HepG2 (cell line): ENCODE data around the gene HLA-DRB1. TPM values are rescaled to one million over a fixed set of nuclear protein-coding genes. Genes with fewer than 3 reads are reported as not detected.

ENCODE experiments used
- ATAC-seq: fragments of 200-7000 bp; cut with Tn5 transposase; 3 replicates; pipeline ENCODE4 v1.9.1; 2020; ENCODE audit warnings: mild to moderate bottlenecking, moderate library complexity
- BruUV-seq: library from RNA; stranded (reverse); fragments of 400-500 nt; replicated peaks from 2 replicates; lab custom pipeline; 2021; lab: Mats Ljungman, UMichigan
- CTCF ChIA-PET: fragments of 300-600 bp; formaldehyde crosslinking; extraction: SDS; loops from one replicate; lab custom pipeline; 2021; ENCODE audit warnings: low total read pairs, inconsistent platforms, low intra/inter-chr PET ratio; lab: Yijun Ruan, JAX
- POLR2A ChIA-PET: fragments of 350-600 bp; sonication (Branson Sonifier 250); formaldehyde crosslinking; loops from one replicate; lab custom pipeline; 2020; ENCODE audit warnings: antibody characterized with exemption, inconsistent platforms; lab: Yijun Ruan, JAX
- DNase-seq: peaks from one replicate; pipeline ENCODE4 v3.0.0-alpha.2; 2015; ENCODE audit warnings: low spot score
- FAIRE-seq: peaks from 3 replicates; lab custom pipeline; 2011; peaks lifted over from hg19 to GRCh38; lab: Jason Lieb, UNC
- H2AFZ ChIP-seq: one replicate; pipeline ENCODE4 v1.6.1; 2011; ENCODE audit warnings: low read length, inconsistent platforms
- H3K27ac ChIP-seq: fragments of 300-600 bp; 3 replicates; pipeline ENCODE4 v1.8.0; 2011; ENCODE audit warnings: mixed run types, mild to moderate bottlenecking, mixed read lengths, low read length, inconsistent platforms; ENCODE audit not compliant: insufficient read depth; ENCODE audit errors: extremely low read length
- H3K27me3 ChIP-seq, 2 experiments: fragments of 200-600 bp in 1 of 2; 2 replicates in 1 of 2; 3 replicates in 1 of 2; pipeline versions ENCODE4 v1.6.0 to v1.8.0; 2011; ENCODE audit warnings: low read length in 2 of 2, mild to moderate bottlenecking in 2 of 2, moderate library complexity in 2 of 2, inconsistent platforms in 1 of 2; ENCODE audit not compliant: insufficient read depth in 2 of 2, control insufficient read depth in 1 of 2
- H3K36me3 ChIP-seq, 2 experiments: fragments of 200-600 bp in 1 of 2; replicated peaks in 1 of 2; 2 replicates in 1 of 2; 3 replicates in 1 of 2; pipeline versions ENCODE4 v1.5.1 to v1.8.0; 2011; ENCODE audit warnings: low read length in 2 of 2, inconsistent platforms in 1 of 2; ENCODE audit not compliant: insufficient read depth in 2 of 2, control insufficient read depth in 1 of 2
- H3K4me1 ChIP-seq: 2 replicates; pipeline ENCODE4 v1.5.1; 2012; ENCODE audit warnings: low read length, inconsistent platforms; ENCODE audit not compliant: insufficient read depth
- H3K4me2 ChIP-seq: 2 replicates; pipeline ENCODE4 v1.6.0; 2011; ENCODE audit warnings: low read depth, low read length, inconsistent platforms
- H3K4me3 ChIP-seq, 3 experiments: fragments of 200-600 bp in 1 of 3; sonication (generic), shearing (Covaris generic) in 1 of 3; replicated peaks in 1 of 3; 2 replicates each; pipeline ENCODE4 v1.5.1; 2011 to 2016; ENCODE audit warnings: low read length in 3 of 3, inconsistent platforms in 2 of 3, low read depth in 2 of 3, mild to moderate bottlenecking in 2 of 3, control low read depth in 1 of 3, mixed read lengths in 1 of 3; ENCODE audit not compliant: insufficient read depth in 1 of 3
- H3K79me2 ChIP-seq: one replicate; pipeline ENCODE4 v1.6.1; 2011; ENCODE audit warnings: low read length, inconsistent platforms; ENCODE audit not compliant: insufficient read depth
- H3K9ac ChIP-seq: 2 replicates; pipeline ENCODE4 v1.6.0; 2011; ENCODE audit warnings: mild to moderate bottlenecking, low read depth, low read length, inconsistent platforms; ENCODE audit not compliant: insufficient read depth
- H3K9me3 ChIP-seq: 2 replicates; pipeline ENCODE4 v1.5.1; 2012; ENCODE audit warnings: mild to moderate bottlenecking, low read length
- H4K20me1 ChIP-seq: 2 replicates; pipeline ENCODE4 v1.6.0; 2011; ENCODE audit warnings: inconsistent platforms, mild to moderate bottlenecking, low read length, moderate library complexity; ENCODE audit not compliant: insufficient read depth
- DMAP1 ChIP-seq: IDR thresholded peaks from 2 replicates; pipeline ENCODE4 v1.6.1; 2016
- MED13 ChIP-seq: sonication (generic); formaldehyde crosslinking; IDR thresholded peaks from 2 replicates; pipeline ENCODE4 v1.5.0; 2020; ENCODE audit warnings: missing genetic modification reagents
- TFAP4 ChIP-seq: sonication (generic); IDR thresholded peaks from 2 replicates; pipeline ENCODE4 v1.6.1; 2016; ENCODE audit warnings: low read depth, borderline replicate concordance
- ZNF205 ChIP-seq: IDR thresholded peaks from 2 replicates; pipeline ENCODE4 v1.6.1; 2018; ENCODE audit warnings: missing biosample characterization, missing genetic modification reagents
- ZSCAN12 ChIP-seq: sonication (generic); formaldehyde crosslinking; IDR thresholded peaks from 2 replicates; pipeline ENCODE4 v1.9.0; 2021; ENCODE audit warnings: mild to moderate bottlenecking, missing genetic modification reagents
- WGBS: methylation state at CpG from one replicate; pipeline ENCODE4 v1.1.6; 2017; ENCODE audit warnings: low lambda C conversion rate; 5-methylcytosine and 5-hydroxymethylcytosine counted together
- in situ Hi-C: cut with HindIII; loops from 2 replicates; pipeline ENCODE4 v1.10.0; 2017; ENCODE audit warnings: low pct_unique_long_range_greater_than_20kb; ENCODE audit not compliant: extremely low pct_ligation_motif_present
- intact Hi-C: fragments of 100-400 bp; cut with micrococcal nuclease; formaldehyde crosslinking; loops from one replicate; pipeline ENCODE4 v1.10.0; 2022; ENCODE audit not compliant: unreplicated experiment
- polyA plus RNA-seq, 8 experiments: library from polyadenylated mRNA; depleted of rRNA in 3 of 8; stranded (reverse) in 7 of 8; unstranded in 1 of 8; fragments of >200 nt; fragmentation: Illumina TruSeq in 4 of 8; extraction: Trizol in 4 of 8; gene quantifications; 2 replicates each; pipeline versions ENCODE4 v1.2.1 to v1.2.3, GENCODE V29; 2011 to 2016; ENCODE audit warnings: low read depth in 4 of 8, missing spikeins in 1 of 8, mixed read lengths in 1 of 8; ENCODE audit not compliant: insufficient read depth in 1 of 8
- total RNA-seq, 5 experiments: library from RNA; depleted of rRNA; stranded (reverse); fragments of >200 nt; fragmentation: Illumina TruSeq; extraction: Trizol; gene quantifications; 2 replicates each; pipeline ENCODE4 v1.2.3, GENCODE V29; 2016; ENCODE audit warnings: low read depth in 1 of 5
- TF ChIP-seq, protein P1 (sequence below): sonication (generic); formaldehyde crosslinking; IDR thresholded peaks from 2 replicates; pipeline ENCODE4 v1.5.1; 2020; ENCODE audit warnings: mild to moderate bottlenecking, missing genetic modification reagents, borderline replicate concordance

Gene HLA-DRB1
- total and polyA plus RNA-seq, 2 of the 13 experiments (the other 11 are each of a cell fraction or from before 2014, with no cell fraction given): 0.09 TPM; not detected in 1

GRCh38 chr6:32617751-32618150 is 28.1 kb upstream of the HLA-DRB1 start:
- CTCF ChIA-PET: no interaction called here
- no peak overlapping the region for H3K27ac ChIP-seq
- no peak for DNase-seq
- no peaks in the 10 kb centered on the region for H3K79me2 ChIP-seq
- no peak for FAIRE-seq
- H3K4me2 ChIP-seq: no peak overlapping the region
- H3K36me3 ChIP-seq: no peaks in the 10 kb centered on the region
- no peaks in the 10 kb centered on the region for H4K20me1 ChIP-seq
- peaks cover 0 to 3% of the 10 kb centered on the region in 2 experiments; a peak in 1 of 5 replicates for H3K27me3 ChIP-seq
- in situ Hi-C loops (no loop called here), intact Hi-C loops (no loop called here)
- TF ChIP-seq ZSCAN12 (CRISPR knock-in tag) (no peak), ZNF205 (CRISPR knock-in tag) (no peak), MED13 (CRISPR knock-in tag) (no peak), TFAP4 (no peak), DMAP1 (CRISPR knock-in tag) (no peak)
- TF ChIP-seq, protein P1, sequence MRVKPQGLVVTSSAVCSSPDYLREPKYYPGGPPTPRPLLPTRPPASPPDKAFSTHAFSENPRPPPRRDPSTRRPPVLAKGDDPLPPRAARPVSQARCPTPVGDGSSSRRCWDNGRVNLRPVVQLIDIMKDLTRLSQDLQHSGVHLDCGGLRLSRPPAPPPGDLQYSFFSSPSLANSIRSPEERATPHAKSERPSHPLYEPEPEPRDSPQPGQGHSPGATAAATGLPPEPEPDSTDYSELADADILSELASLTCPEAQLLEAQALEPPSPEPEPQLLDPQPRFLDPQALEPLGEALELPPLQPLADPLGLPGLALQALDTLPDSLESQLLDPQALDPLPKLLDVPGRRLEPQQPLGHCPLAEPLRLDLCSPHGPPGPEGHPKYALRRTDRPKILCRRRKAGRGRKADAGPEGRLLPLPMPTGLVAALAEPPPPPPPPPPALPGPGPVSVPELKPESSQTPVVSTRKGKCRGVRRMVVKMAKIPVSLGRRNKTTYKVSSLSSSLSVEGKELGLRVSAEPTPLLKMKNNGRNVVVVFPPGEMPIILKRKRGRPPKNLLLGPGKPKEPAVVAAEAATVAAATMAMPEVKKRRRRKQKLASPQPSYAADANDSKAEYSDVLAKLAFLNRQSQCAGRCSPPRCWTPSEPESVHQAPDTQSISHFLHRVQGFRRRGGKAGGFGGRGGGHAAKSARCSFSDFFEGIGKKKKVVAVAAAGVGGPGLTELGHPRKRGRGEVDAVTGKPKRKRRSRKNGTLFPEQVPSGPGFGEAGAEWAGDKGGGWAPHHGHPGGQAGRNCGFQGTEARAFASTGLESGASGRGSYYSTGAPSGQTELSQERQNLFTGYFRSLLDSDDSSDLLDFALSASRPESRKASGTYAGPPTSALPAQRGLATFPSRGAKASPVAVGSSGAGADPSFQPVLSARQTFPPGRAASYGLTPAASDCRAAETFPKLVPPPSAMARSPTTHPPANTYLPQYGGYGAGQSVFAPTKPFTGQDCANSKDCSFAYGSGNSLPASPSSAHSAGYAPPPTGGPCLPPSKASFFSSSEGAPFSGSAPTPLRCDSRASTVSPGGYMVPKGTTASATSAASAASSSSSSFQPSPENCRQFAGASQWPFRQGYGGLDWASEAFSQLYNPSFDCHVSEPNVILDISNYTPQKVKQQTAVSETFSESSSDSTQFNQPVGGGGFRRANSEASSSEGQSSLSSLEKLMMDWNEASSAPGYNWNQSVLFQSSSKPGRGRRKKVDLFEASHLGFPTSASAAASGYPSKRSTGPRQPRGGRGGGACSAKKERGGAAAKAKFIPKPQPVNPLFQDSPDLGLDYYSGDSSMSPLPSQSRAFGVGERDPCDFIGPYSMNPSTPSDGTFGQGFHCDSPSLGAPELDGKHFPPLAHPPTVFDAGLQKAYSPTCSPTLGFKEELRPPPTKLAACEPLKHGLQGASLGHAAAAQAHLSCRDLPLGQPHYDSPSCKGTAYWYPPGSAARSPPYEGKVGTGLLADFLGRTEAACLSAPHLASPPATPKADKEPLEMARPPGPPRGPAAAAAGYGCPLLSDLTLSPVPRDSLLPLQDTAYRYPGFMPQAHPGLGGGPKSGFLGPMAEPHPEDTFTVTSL: no peak
- H3K9me3 ChIP-seq: no peaks in the 10 kb centered on the region
- no peaks in the 10 kb centered on the region for H3K4me1 ChIP-seq
- no peak overlapping the region for H3K9ac ChIP-seq
- WGBS: 21% methylated on average over 1 of the region's 1 CpG
- POLR2A ChIA-PET: no interaction called here
- H2AFZ ChIP-seq: no peak overlapping the region
- no peak for ATAC-seq
- H3K4me3 ChIP-seq: no peak overlapping the region
- BruUV-seq: no TSS peak
